ENCODE measurements around the gene CEP68. TPM values are rescaled to one million over a fixed set of nuclear protein-coding genes. Genes with fewer than 3 reads are reported as not detected.
"Not testable (repeated sequence)": the region's sequence is repeated elsewhere in the genome, so short reads cannot be mapped to it uniquely, and the experiment has no call there.

The CEP68 gene
- total RNA-seq, 2 experiments from 2014 or later, result 5.9 to 9.2 TPM

GRCh38 chr2:65116645-65117044, 60.4 kb downstream of the CEP68 start:
- CTCF ChIA-PET, result no interaction called here

GRCh38 chr2:65120990-65121693, 64.9 kb downstream of the CEP68 start:
- no peak for ATAC-seq
- H3K27ac Mint-ChIP-seq, result no peak overlapping the region

More at GRCh38 chr2:65116645-65117044, 60.4 kb downstream of the CEP68 start:
- H3K27me3 Mint-ChIP-seq, result no peaks in the 10 kb centered on the region
- H3K36me3 Mint-ChIP-seq, result peaks cover 11% of the 10 kb centered on the region
- peaks cover 27% of the 10 kb centered on the region for H3K4me1 Mint-ChIP-seq
- H3K4me3 Mint-ChIP-seq, result no peak overlapping the region
- DNase-seq, result no peak
- H3K9me3 Mint-ChIP-seq (ENCODE audit: low read depth), result no peaks in the 10 kb centered on the region
- no peak for ATAC-seq
- H3K27ac Mint-ChIP-seq, result no peak overlapping the region

GRCh38 chr2:65122313-65122712, 66.1 kb downstream of the CEP68 start:
- ATAC-seq, result no peak
- CTCF ChIA-PET, result interaction anchor here (1.0 kb wide), 1 partner anchor 65 kb away, joined by 4 read pairs; no protein-coding TSS in a partner anchor
- no peak overlapping the region for H3K4me3 Mint-ChIP-seq

More at GRCh38 chr2:65120990-65121693, 64.9 kb downstream of the CEP68 start:
- Mint-ChIP-seq H3K27me3 (no peaks in the 10 kb centered on the region), H3K4me3 (no peak overlapping the region), H3K9me3 (ENCODE audit: low read depth) (no peaks in the 10 kb centered on the region), H3K36me3 (peaks cover 9% of the 10 kb centered on the region), H3K4me1 (peaks cover 40% of the 10 kb centered on the region)
- CTCF ChIA-PET, result interaction anchor here (0.6 to 1.0 kb wide), 2 partner anchors 35 to 66 kb away, joined by 3 to 4 read pairs; no protein-coding TSS in a partner anchor
- no peak for DNase-seq

GRCh38 chr2:65125457-65125856, 69.2 kb downstream of the CEP68 start:
- peaks cover 54% of the 10 kb centered on the region for H3K4me1 Mint-ChIP-seq
- H3K9me3 Mint-ChIP-seq (ENCODE audit: low read depth); H3K27me3 Mint-ChIP-seq; H3K4me3 Mint-ChIP-seq; H3K27ac Mint-ChIP-seq; H3K36me3 Mint-ChIP-seq; DNase-seq; ATAC-seq: not testable (repeated sequence)
- CTCF ChIA-PET, result interaction anchor here (1.0 to 1.8 kb wide), 3 partner anchors 9 to 57 kb away, joined by 3 to 4 read pairs (median 3); no protein-coding TSS in a partner anchor

More at GRCh38 chr2:65122313-65122712, 66.1 kb downstream of the CEP68 start:
- no peak for DNase-seq
- Mint-ChIP-seq H3K9me3 (ENCODE audit: low read depth) (no peaks in the 10 kb centered on the region), H3K27ac (no peak overlapping the region), H3K36me3 (peaks cover 12% of the 10 kb centered on the region), H3K4me1 (peaks cover 50% of the 10 kb centered on the region), H3K27me3 (no peaks in the 10 kb centered on the region)

- peaks cover 3% of the 10 kb centered on the region for H3K36me3 Mint-ChIP-seq
- CTCF ChIA-PET, result interaction anchor here (1.2 to 3.9 kb wide), 6 partner anchors 11 to 210 kb away, joined by 3 to 22 read pairs (median 6); partner anchors contain the start of gene CEP68
- peak overlapping the region; percentile 95 for H3K4me3 Mint-ChIP-seq
- no peaks in the 10 kb centered on the region for H3K9me3 Mint-ChIP-seq (ENCODE audit: low read depth)
- H3K27ac Mint-ChIP-seq, result peak overlapping the region; percentile 99
- H3K27me3 Mint-ChIP-seq, result no peaks in the 10 kb centered on the region
- H3K4me1 Mint-ChIP-seq, result peaks cover 46% of the 10 kb centered on the region
- DNase-seq, result no peak
- no peak for ATAC-seq
These were observed 72.3 kb downstream of the CEP68 start for GRCh38 chr2:65128297-65129190.

- Mint-ChIP-seq H3K27ac (peak overlapping the region; percentile 99), H3K36me3 (peaks cover 3% of the 10 kb centered on the region), H3K9me3 (ENCODE audit: low read depth) (no peaks in the 10 kb centered on the region), H3K27me3 (no peaks in the 10 kb centered on the region), H3K4me3 (peak overlapping the region; percentile 95), H3K4me1 (peaks cover 46% of the 10 kb centered on the region)
- no peak for DNase-seq
- CTCF ChIA-PET, result interaction anchor here (0.8 to 3.9 kb wide), 16 partner anchors 9 to 606 kb away, joined by 3 to 22 read pairs (median 4); partner anchors contain the start of genes ACTR2 and CEP68
- ATAC-seq, result peak; percentile 18
These were observed 73.1 kb downstream of the CEP68 start for GRCh38 chr2:65129286-65129825.

- CTCF ChIA-PET, result interaction anchor here (0.8 to 3.9 kb wide), 16 partner anchors 10 to 607 kb away, joined by 3 to 22 read pairs (median 4); partner anchors contain the start of genes ACTR2 and CEP68
- H3K4me3 Mint-ChIP-seq, result peak within 1 kb of the TSS; percentile 95
- ATAC-seq, result peak; percentile 95
- no peaks in the 10 kb centered on the region for H3K9me3 Mint-ChIP-seq (ENCODE audit: low read depth)
- H3K27me3 Mint-ChIP-seq, result no peaks in the 10 kb centered on the region
- peaks cover 40% of the 10 kb centered on the region for H3K4me1 Mint-ChIP-seq
- H3K36me3 Mint-ChIP-seq, result peaks cover 3% of the 10 kb centered on the region
- peak; percentile 100 for DNase-seq
- peak within 1 kb of the TSS; percentile 99 for H3K27ac Mint-ChIP-seq
These were observed 73.8 kb downstream of the CEP68 start, which contains the start of gene RAB1A for GRCh38 chr2:65129826-65130663. RAB1A (minus strand) TSS chr2:65130106; CDS start chr2:65129915, 191 bp downstream.

- H3K4me3 Mint-ChIP-seq, result peak overlapping the region; percentile 95
- H3K27me3 Mint-ChIP-seq, result no peaks in the 10 kb centered on the region
- peaks cover 35% of the 10 kb centered on the region for H3K4me1 Mint-ChIP-seq
- peak overlapping the region; percentile 99 for H3K27ac Mint-ChIP-seq
- H3K36me3 Mint-ChIP-seq, result peaks cover 3% of the 10 kb centered on the region
- CTCF ChIA-PET, result interaction anchor here (1.0 to 3.9 kb wide), 8 partner anchors 9 to 607 kb away, joined by 3 to 22 read pairs (median 6); partner anchors contain the start of gene CEP68
- peak; percentile 8 for ATAC-seq
- no peaks in the 10 kb centered on the region for H3K9me3 Mint-ChIP-seq (ENCODE audit: low read depth)
- no peak for DNase-seq
These were observed 74.5 kb downstream of the CEP68 start for GRCh38 chr2:65130664-65131175.

- H3K4me1 Mint-ChIP-seq, result peaks cover 18% of the 10 kb centered on the region
- H3K27ac Mint-ChIP-seq; DNase-seq; H3K9me3 Mint-ChIP-seq (ENCODE audit: low read depth); H3K36me3 Mint-ChIP-seq; H3K27me3 Mint-ChIP-seq; H3K4me3 Mint-ChIP-seq; ATAC-seq: not testable (repeated sequence)
- CTCF ChIA-PET, result interaction anchor here (1.0 to 1.1 kb wide), 2 partner anchors 54 to 92 kb away, joined by 3 to 4 read pairs; no protein-coding TSS in a partner anchor
These were observed 76.7 kb downstream of the CEP68 start for GRCh38 chr2:65132930-65133329.

- DNase-seq (no peak), ATAC-seq (no peak)
- Mint-ChIP-seq H3K36me3 (no peaks in the 10 kb centered on the region), H3K27ac (no peak overlapping the region), H3K4me3 (no peak overlapping the region), H3K27me3 (no peaks in the 10 kb centered on the region), H3K4me1 (peaks cover 13% of the 10 kb centered on the region), H3K9me3 (ENCODE audit: low read depth) (no peaks in the 10 kb centered on the region)
- CTCF ChIA-PET, result interaction anchor here (1.0 to 1.9 kb wide), 7 partner anchors 8 to 91 kb away, joined by 3 to 9 read pairs (median 3); no protein-coding TSS in a partner anchor
These were observed 77.4 kb downstream of the CEP68 start for GRCh38 chr2:65133626-65134025.

- CTCF ChIA-PET, result interaction anchor here (0.8 to 1.9 kb wide), 7 partner anchors 8 to 439 kb away, joined by 3 to 9 read pairs (median 3); no protein-coding TSS in a partner anchor
- no peak for ATAC-seq
- no peaks in the 10 kb centered on the region for H3K36me3 Mint-ChIP-seq
- H3K4me1 Mint-ChIP-seq, result peaks cover 9% of the 10 kb centered on the region
- H3K4me3 Mint-ChIP-seq, result no peak overlapping the region
- no peak for DNase-seq
- peaks cover 4% of the 10 kb centered on the region for H3K27me3 Mint-ChIP-seq
- H3K9me3 Mint-ChIP-seq (ENCODE audit: low read depth), result no peaks in the 10 kb centered on the region
- H3K27ac Mint-ChIP-seq, result no peak overlapping the region
These were observed 77.9 kb downstream of the CEP68 start for GRCh38 chr2:65134158-65134557.

GRCh38 chr2:65136253-65136652, 80.0 kb downstream of the CEP68 start:
- DNase-seq, result no peak
- Mint-ChIP-seq H3K36me3 (no peaks in the 10 kb centered on the region), H3K9me3 (ENCODE audit: low read depth) (no peaks in the 10 kb centered on the region), H3K4me3 (no peak overlapping the region), H3K27me3 (peaks cover 11% of the 10 kb centered on the region), H3K4me1 (peaks cover 3% of the 10 kb centered on the region), H3K27ac (no peak overlapping the region)
- CTCF ChIA-PET, result no interaction called here
- no peak for ATAC-seq
